ENCODE results near the gene FAM78A.

- TF ChIP-seq POLR2A (IDR thresholded peaks at IDR 0.05) (no peak), CTCF (IDR thresholded peaks at IDR 0.05) (no peak), POLR2AphosphoS5 (IDR thresholded peaks at IDR 0.05) (no peak), EP300 (IDR thresholded peaks at IDR 0.05) (no peak)
Measured at GRCh38 chr9:131297903-131298302, 21.6 kb upstream of the FAM78A start.
